Astrocyte (in vitro differentiated cells and primary cell): ENCODE measurements around the gene WFDC12.

ENCODE experiments used
- CTCF ChIP-seq: IDR thresholded peaks from 2 replicates; pipeline ENCODE4 v1.5.1; 2011; ENCODE audit warnings: low read depth, mild to moderate bottlenecking, inconsistent platforms, low read length, moderate library complexity; ENCODE audit not compliant: insufficient read depth
- EZH2 ChIP-seq: IDR thresholded peaks from 2 replicates; pipeline ENCODE4 v1.6.1; 2012; ENCODE audit warnings: mild to moderate bottlenecking, low read length, inconsistent platforms; ENCODE audit not compliant: insufficient read depth

- TF ChIP-seq CTCF (no peak), EZH2 (no peak)
Measured at GRCh38 chr20:45114465-45115385, 9.5 kb downstream of the WFDC12 start, which contains the start of gene WFDC5.
